Keratinocyte (primary cell): ENCODE data around the gene CCBE1. TPM values are rescaled to one million over a fixed set of nuclear protein-coding genes. Genes with fewer than 3 reads are reported as not detected.

Experiments
- DNase-seq: peaks from one replicate; pipeline ENCODE4 v3.0.0-alpha.2; 2011; ENCODE audit warnings: low read depth, missing footprints, low spot score
- FAIRE-seq: peaks from 2 replicates; lab custom pipeline; 2011; peaks lifted over from hg19 to GRCh38; lab: Jason Lieb, UNC
- H2AFZ ChIP-seq: 2 replicates; pipeline ENCODE4 v1.6.0; 2012; ENCODE audit warnings: low read length, control low read depth, inconsistent platforms; ENCODE audit not compliant: control insufficient read depth
- H3K27ac ChIP-seq: 2 replicates; pipeline ENCODE4 v1.5.1; 2011; ENCODE audit warnings: low read length; ENCODE audit not compliant: control insufficient read depth, insufficient read depth
- H3K27me3 ChIP-seq: 3 replicates; pipeline ENCODE4 v1.6.0; 2011; ENCODE audit warnings: low read length; ENCODE audit not compliant: control insufficient read depth, insufficient read depth; ENCODE audit errors: extremely low read depth
- H3K36me3 ChIP-seq, 2 experiments: 2 replicates in 1 of 2; 3 replicates in 1 of 2; pipeline ENCODE4 v1.5.1; 2011; ENCODE audit warnings: low read length in 2 of 2, mild to moderate bottlenecking in 1 of 2; ENCODE audit not compliant: control insufficient read depth in 2 of 2, insufficient read depth in 2 of 2; ENCODE audit errors: extremely low read depth in 1 of 2
- H3K4me1 ChIP-seq: 3 replicates; pipeline ENCODE4 v1.5.1; 2011; ENCODE audit warnings: low read length; ENCODE audit not compliant: control insufficient read depth, insufficient read depth; ENCODE audit errors: extremely low read depth
- H3K4me2 ChIP-seq: 3 replicates; pipeline ENCODE4 v1.6.0; 2011; ENCODE audit warnings: low read depth, low read length; ENCODE audit not compliant: control insufficient read depth, insufficient read depth; ENCODE audit errors: extremely low read depth
- H3K4me3 ChIP-seq, 3 experiments: fragments of 200-600 bp in 1 of 3; sonication (generic) in 1 of 3; 2 replicates in 2 of 3; 3 replicates in 1 of 3; pipeline ENCODE4 v1.5.1; 2011 to 2016; ENCODE audit warnings: low read length in 3 of 3, mild to moderate bottlenecking in 3 of 3, control low read depth in 2 of 3, inconsistent platforms in 1 of 3, low read depth in 1 of 3, mixed read lengths in 1 of 3, mixed run types in 1 of 3, moderate library complexity in 1 of 3; ENCODE audit not compliant: control insufficient read depth in 2 of 3, insufficient read depth in 2 of 3; ENCODE audit errors: extremely low read depth in 1 of 3
- H3K79me2 ChIP-seq: 2 replicates; pipeline ENCODE4 v1.6.0; 2012; ENCODE audit warnings: low read length; ENCODE audit not compliant: control insufficient read depth, insufficient read depth
- H3K9ac ChIP-seq: 3 replicates; pipeline ENCODE4 v1.6.0; 2011; ENCODE audit warnings: low read length; ENCODE audit not compliant: control insufficient read depth, insufficient read depth; ENCODE audit errors: extremely low read depth
- H3K9me1 ChIP-seq: 3 replicates; pipeline ENCODE4 v1.6.0; 2011; ENCODE audit warnings: low read length; ENCODE audit not compliant: control insufficient read depth, insufficient read depth; ENCODE audit errors: extremely low read depth
- H3K9me3 ChIP-seq: 2 replicates; pipeline ENCODE4 v1.5.1; 2012; ENCODE audit warnings: low read depth, low read length; ENCODE audit not compliant: control insufficient read depth
- H4K20me1 ChIP-seq: 3 replicates; pipeline ENCODE4 v1.6.0; 2011; ENCODE audit warnings: low read length; ENCODE audit not compliant: control insufficient read depth, insufficient read depth; ENCODE audit errors: extremely low read depth
- CTCF ChIP-seq, 3 experiments: IDR thresholded peaks in 1 of 3; conservative IDR thresholded peaks in 1 of 3; optimal IDR thresholded peaks in 1 of 3; 2 replicates in 2 of 3; 3 replicates in 1 of 3; pipeline versions ENCODE3 to v1.5.1; 2011; ENCODE audit warnings: low read length in 3 of 3, mild to moderate bottlenecking in 3 of 3, moderate library complexity in 2 of 3, control low read depth in 1 of 3, inconsistent platforms in 1 of 3; ENCODE audit not compliant: insufficient read depth in 2 of 3; ENCODE audit errors: extremely low read depth in 1 of 3
- EZH2 ChIP-seq: IDR thresholded peaks from one replicate; pipeline ENCODE4 v1.6.1; 2012; ENCODE audit warnings: inconsistent platforms, mild to moderate bottlenecking, low read length, moderate library complexity
- dilution Hi-C: fragments of 300-500 bp; cut with MboI; formaldehyde crosslinking; loops from one replicate; pipeline ENCODE4 v1.7.0; 2020; ENCODE audit warnings: low sequenced_read_pairs; ENCODE audit not compliant: extremely low pct_ligation_motif_present
- polyA plus RNA-seq, 5 experiments: library from polyadenylated mRNA; depleted of rRNA in 3 of 5; stranded (reverse) in 3 of 5; stranded (forward) in 1 of 5; unstranded in 1 of 5; fragments of >200 nt; gene quantifications; 1 replicate in 1 of 5; 2 replicates in 3 of 5; 3 replicates in 1 of 5; pipeline versions ENCODE4 v1.2.1 to v1.2.3, GENCODE V29; 2011 to 2012; ENCODE audit warnings: missing spikeins in 2 of 5, low read depth in 1 of 5, low replicate concordance in 1 of 5

The CCBE1 gene
- polyA plus RNA-seq, 1 donor (not counting 4 experiments of a cell fraction or from before 2014, with no cell fraction given): 20.1 TPM

GRCh38 chr18:59717291-59717690 is 20.1 kb upstream of the CCBE1 start:
- H3K4me3 ChIP-seq: no peak overlapping the region
- H3K27me3 ChIP-seq: no peaks in the 10 kb centered on the region
- H4K20me1 ChIP-seq: no peaks in the 10 kb centered on the region
- no peak overlapping the region for H3K9ac ChIP-seq
- no peak for DNase-seq
- no peak overlapping the region for H2AFZ ChIP-seq
- no peak for FAIRE-seq
- TF ChIP-seq CTCF (optimal IDR thresholded peaks at IDR 0.05 in 1 of 3, IDR thresholded peaks at IDR 0.05 in 1 of 3, conservative IDR thresholded peaks at IDR 0.05 in 1 of 3; ENCODE audit: extremely low read depth in 1 of 3, insufficient read depth in 2 of 3, low read length in 3 of 3) (no peak), EZH2 (no peak)
- peak overlapping the region; percentile 7 for H3K27ac ChIP-seq
- peak overlapping the region; percentile 19 for H3K4me2 ChIP-seq
- H3K9me1 ChIP-seq: no peaks in the 10 kb centered on the region
- no peaks in the 10 kb centered on the region for H3K9me3 ChIP-seq
- no peaks in the 10 kb centered on the region for H3K79me2 ChIP-seq
- no peaks in the 10 kb centered on the region for H3K36me3 ChIP-seq
- H3K4me1 ChIP-seq: peaks cover 52% of the 10 kb centered on the region
- dilution Hi-C loops: no loop called here

GRCh38 chr18:59715966-59716369 is 18.7 kb upstream of the CCBE1 start:
- peak overlapping the region; percentile 43 for H3K4me2 ChIP-seq
- H3K27me3 ChIP-seq: no peaks in the 10 kb centered on the region
- peak in 1 of 3 experiments; percentile 23 for TF ChIP-seq CTCF (optimal IDR thresholded peaks at IDR 0.05 in 1 of 3, IDR thresholded peaks at IDR 0.05 in 1 of 3, conservative IDR thresholded peaks at IDR 0.05 in 1 of 3; ENCODE audit: extremely low read depth in 1 of 3, insufficient read depth in 2 of 3, low read length in 3 of 3)
- TF ChIP-seq EZH2: no peak
- peak; percentile 100 for FAIRE-seq
- H3K79me2 ChIP-seq: no peaks in the 10 kb centered on the region
- dilution Hi-C loops: no loop called here
- no peak overlapping the region for H2AFZ ChIP-seq
- H3K4me1 ChIP-seq: peaks cover 56% of the 10 kb centered on the region
- no peak overlapping the region for H3K4me3 ChIP-seq
- peak overlapping the region; percentile 50 for H3K27ac ChIP-seq
- no peak overlapping the region for H3K9ac ChIP-seq
- peak; percentile 79 for DNase-seq
- H3K36me3 ChIP-seq: no peaks in the 10 kb centered on the region
- no peaks in the 10 kb centered on the region for H3K9me3 ChIP-seq
- no peaks in the 10 kb centered on the region for H3K9me1 ChIP-seq
- H4K20me1 ChIP-seq: no peaks in the 10 kb centered on the region
